Progenitor cell of endocrine pancreas (in vitro differentiated cells): Measurements from ENCODE around the gene LIPC. TPM values are rescaled to one million over a fixed set of nuclear protein-coding genes. Genes with fewer than 3 reads are reported as not detected.

Experiments
- DNase-seq: peaks from one replicate; pipeline ENCODE4 v3.0.0; 2021; ENCODE audit warnings: low spot score; ENCODE audit not compliant: unreplicated experiment
- H3K27ac Mint-ChIP-seq: 2 replicates; pipeline ENCODE4 v1.8.0; 2021; ENCODE audit warnings: mild to moderate bottlenecking, moderate library complexity, mixed read lengths
- H3K27me3 Mint-ChIP-seq: 2 replicates; pipeline ENCODE4 v1.8.0; 2021; ENCODE audit warnings: mixed read lengths
- H3K36me3 Mint-ChIP-seq: 2 replicates; pipeline ENCODE4 v1.8.0; 2022; ENCODE audit warnings: mixed read lengths; ENCODE audit not compliant: insufficient read depth
- H3K4me1 Mint-ChIP-seq: 2 replicates; pipeline ENCODE4 v1.8.0; 2021; ENCODE audit warnings: low read depth, mixed read lengths
- H3K4me3 Mint-ChIP-seq: 2 replicates; pipeline ENCODE4 v1.8.0; 2021; ENCODE audit warnings: low read depth, mild to moderate bottlenecking, moderate library complexity, mixed read lengths
- H3K9me3 Mint-ChIP-seq: 2 replicates; pipeline ENCODE4 v1.8.0; 2021; ENCODE audit warnings: low read depth, mixed read lengths
- total RNA-seq: library from RNA; stranded (reverse); gene quantifications from 2 replicates; pipeline ENCODE4 v1.2.1, GENCODE V29; 2021
- TF ChIP-seq, protein P1 (sequence below): fragments of 200-600 bp; sonication (generic); IDR thresholded peaks from one replicate; pipeline ENCODE4 v1.5.0; 2021; ENCODE audit warnings: antibody characterized with exemption, mild to moderate bottlenecking; ENCODE audit not compliant: unreplicated experiment

The LIPC gene
- total RNA-seq, 1 donor from 2014 or later, result 5.9 TPM

DNA sequence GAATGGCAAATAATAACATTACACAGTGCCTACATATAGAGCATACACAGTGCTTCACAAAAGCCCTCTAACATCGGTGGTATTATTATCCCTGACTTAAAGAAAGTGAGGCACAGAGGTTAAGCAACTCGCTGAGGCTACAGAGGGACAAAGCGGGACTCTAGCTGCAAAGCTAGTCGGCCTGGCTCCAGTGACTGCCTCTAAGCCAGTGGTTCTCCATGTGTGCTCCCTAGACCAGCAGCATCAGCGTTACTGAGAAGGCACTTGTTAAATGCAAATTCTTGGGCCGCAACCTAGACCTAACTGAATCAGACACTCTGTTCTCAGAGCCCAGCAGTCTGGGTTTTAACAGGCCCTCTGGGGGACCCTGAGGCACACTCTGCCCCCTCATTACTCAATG, 33.1 kb upstream of the LIPC start:
- DNase-seq, result no peak
- Mint-ChIP-seq H3K4me3 (no peak overlapping the region), H3K27me3 (peaks cover 23% of the 10 kb centered on the region), H3K9me3 (no peaks in the 10 kb centered on the region), H3K27ac (no peak overlapping the region), H3K4me1 (peaks cover 5% of the 10 kb centered on the region), H3K36me3 (no peaks in the 10 kb centered on the region)
- TF ChIP-seq, protein P1, sequence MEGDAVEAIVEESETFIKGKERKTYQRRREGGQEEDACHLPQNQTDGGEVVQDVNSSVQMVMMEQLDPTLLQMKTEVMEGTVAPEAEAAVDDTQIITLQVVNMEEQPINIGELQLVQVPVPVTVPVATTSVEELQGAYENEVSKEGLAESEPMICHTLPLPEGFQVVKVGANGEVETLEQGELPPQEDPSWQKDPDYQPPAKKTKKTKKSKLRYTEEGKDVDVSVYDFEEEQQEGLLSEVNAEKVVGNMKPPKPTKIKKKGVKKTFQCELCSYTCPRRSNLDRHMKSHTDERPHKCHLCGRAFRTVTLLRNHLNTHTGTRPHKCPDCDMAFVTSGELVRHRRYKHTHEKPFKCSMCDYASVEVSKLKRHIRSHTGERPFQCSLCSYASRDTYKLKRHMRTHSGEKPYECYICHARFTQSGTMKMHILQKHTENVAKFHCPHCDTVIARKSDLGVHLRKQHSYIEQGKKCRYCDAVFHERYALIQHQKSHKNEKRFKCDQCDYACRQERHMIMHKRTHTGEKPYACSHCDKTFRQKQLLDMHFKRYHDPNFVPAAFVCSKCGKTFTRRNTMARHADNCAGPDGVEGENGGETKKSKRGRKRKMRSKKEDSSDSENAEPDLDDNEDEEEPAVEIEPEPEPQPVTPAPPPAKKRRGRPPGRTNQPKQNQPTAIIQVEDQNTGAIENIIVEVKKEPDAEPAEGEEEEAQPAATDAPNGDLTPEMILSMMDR, result no peak

DNA sequence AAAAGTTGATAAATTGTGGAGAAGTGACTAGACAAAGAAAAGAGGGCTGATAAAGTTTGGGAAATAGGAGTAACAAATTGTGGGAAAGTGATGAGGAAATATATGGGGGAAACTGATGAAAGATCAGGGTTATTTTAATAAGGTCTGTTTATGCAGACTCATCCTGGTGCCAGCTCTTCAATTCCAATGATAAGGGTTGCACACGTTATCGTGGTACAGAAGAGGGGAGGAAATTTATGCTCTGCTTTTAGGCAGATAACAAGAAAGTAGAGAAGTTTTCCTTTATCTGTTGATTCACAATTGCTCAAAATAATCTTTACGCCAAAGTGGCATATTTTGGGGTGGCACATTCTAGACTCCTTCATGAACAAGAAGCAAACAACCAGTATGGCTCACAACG, 32.1 kb upstream of the LIPC start:
- peaks cover 5% of the 10 kb centered on the region for H3K4me1 Mint-ChIP-seq
- TF ChIP-seq, protein P1, result no peak
- H3K9me3 Mint-ChIP-seq, result no peaks in the 10 kb centered on the region
- peaks cover 23% of the 10 kb centered on the region for H3K27me3 Mint-ChIP-seq
- H3K27ac Mint-ChIP-seq, result no peak overlapping the region
- no peak for DNase-seq
- H3K4me3 Mint-ChIP-seq, result no peak overlapping the region
- no peaks in the 10 kb centered on the region for H3K36me3 Mint-ChIP-seq

DNA sequence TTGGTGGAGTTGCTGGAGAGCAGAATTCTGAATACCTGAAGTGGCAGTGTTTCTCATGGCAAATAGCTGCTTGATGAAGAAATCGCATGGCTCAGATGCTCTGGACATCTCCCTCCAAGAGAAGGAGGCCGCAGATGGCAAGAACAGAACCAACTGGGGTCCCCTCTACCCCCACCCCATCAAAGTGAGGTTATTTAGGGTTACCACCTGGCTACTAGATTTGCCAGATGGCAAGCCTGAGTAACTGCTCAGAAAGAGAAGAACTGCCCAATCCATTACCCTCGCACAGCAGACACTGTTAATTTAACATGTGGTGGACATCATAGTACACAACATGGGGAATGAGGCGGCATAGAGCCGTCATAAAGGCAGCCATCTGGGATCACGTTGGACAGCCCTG, 30.5 kb upstream of the LIPC start:
- Mint-ChIP-seq H3K4me1 (peaks cover 2% of the 10 kb centered on the region), H3K4me3 (no peak overlapping the region), H3K9me3 (no peaks in the 10 kb centered on the region), H3K27me3 (peaks cover 17% of the 10 kb centered on the region), H3K36me3 (no peaks in the 10 kb centered on the region), H3K27ac (no peak overlapping the region)
- TF ChIP-seq, protein P1, result no peak
- no peak for DNase-seq

DNA sequence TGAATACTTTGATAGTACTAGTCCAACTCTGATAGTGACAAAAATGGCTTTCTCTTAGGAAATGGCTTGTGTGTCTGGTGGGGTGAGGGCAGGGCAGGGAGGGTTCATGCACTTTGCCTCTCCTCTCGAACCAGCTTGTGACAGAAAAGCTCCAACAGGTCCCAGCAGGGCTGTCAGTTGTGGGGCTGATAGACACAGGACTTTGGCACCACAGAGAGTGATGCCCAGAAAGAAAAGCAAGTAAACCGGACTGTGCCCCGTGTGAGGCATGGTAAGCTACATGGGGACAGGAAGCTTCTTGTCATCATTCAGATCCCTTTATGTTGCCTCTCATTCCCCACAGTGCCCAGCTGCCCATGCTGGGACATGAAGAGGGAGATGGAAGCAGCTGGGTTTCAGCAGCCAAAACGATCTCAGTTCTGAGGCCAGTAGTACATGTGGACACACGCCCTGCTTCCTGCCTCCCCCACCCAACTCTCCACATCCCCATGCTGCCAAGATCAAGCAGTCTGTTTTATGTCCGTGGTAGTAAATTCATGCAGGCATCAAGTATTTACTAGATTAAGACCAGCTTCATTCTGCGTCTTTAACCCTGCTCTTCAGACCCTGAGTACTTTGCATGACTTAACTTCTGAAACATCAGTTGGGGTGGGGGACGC, 29.7 kb upstream of the LIPC start:
- Mint-ChIP-seq H3K27me3 (peaks cover 17% of the 10 kb centered on the region), H3K9me3 (no peaks in the 10 kb centered on the region), H3K4me3 (no peak overlapping the region), H3K4me1 (peaks cover 6% of the 10 kb centered on the region), H3K36me3 (no peaks in the 10 kb centered on the region), H3K27ac (no peak overlapping the region)
- DNase-seq, result no peak
- TF ChIP-seq, protein P1, result no peak

DNA sequence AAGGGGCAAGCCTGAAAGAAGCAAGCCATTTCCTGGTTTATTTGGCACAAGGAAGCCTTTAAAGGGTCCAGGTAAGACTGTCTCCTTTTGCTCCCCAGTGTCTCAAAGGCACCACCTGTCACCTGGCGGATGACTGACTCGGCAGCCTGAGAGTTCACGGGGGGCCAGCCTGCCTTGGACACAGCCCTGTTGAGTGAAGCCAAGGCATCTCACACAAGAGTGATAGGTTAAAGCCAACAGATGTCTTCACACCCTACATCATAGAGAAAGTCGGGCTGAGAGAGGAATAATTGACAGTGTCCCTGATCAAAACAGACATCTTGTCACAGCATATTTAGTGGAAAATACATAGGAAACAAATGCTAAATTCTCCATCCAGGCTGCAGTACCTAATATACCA, 28.2 kb upstream of the LIPC start:
- H3K9me3 Mint-ChIP-seq, result no peaks in the 10 kb centered on the region
- no peaks in the 10 kb centered on the region for H3K36me3 Mint-ChIP-seq
- peaks cover 14% of the 10 kb centered on the region for H3K4me1 Mint-ChIP-seq
- TF ChIP-seq, protein P1, result no peak
- no peak for DNase-seq
- H3K4me3 Mint-ChIP-seq, result no peak overlapping the region
- no peak overlapping the region for H3K27ac Mint-ChIP-seq
- H3K27me3 Mint-ChIP-seq, result peaks cover 9% of the 10 kb centered on the region
